ENCODE results near the gene FAP. TPM values are rescaled to one million over a fixed set of nuclear protein-coding genes. Genes with fewer than 3 reads are reported as not detected.

Gene FAP
- total RNA-seq, 4 donors from 2014 or later = 4.6 to 14.0 (median 11.1) TPM

GRCh38 chr2:162244541-162245031 lies 1.3 kb upstream of the FAP start:
- Histone ChIP-seq H3K4me3 (no peak overlapping the region), H3K36me3 (no peaks in the 10 kb centered on the region), H3K4me1 (peaks cover 4 to 37% (median 13%) of the 10 kb centered on the region in 3 donors), H3K27ac (peak overlapping the region; percentile 66 to 75 (median 70)), H3K9me3 (no peaks in the 10 kb centered on the region), H3K27me3 (no peaks in the 10 kb centered on the region)
- ATAC-seq = peak; percentile 88
- 0 to 10% methylated on average over 2 of the region's 2 CpGs for WGBS, 2 donors (ENCODE audit: low coverage in 1 of 2)
- TF ChIP-seq POLR2AphosphoS5 (IDR thresholded peaks at IDR 0.05) (peak; percentile 95), CTCF (IDR thresholded peaks at IDR 0.05) (no peak)

GRCh38 chr2:162243715-162244114 lies 470 bp upstream of the FAP start:
- H3K9me3 ChIP-seq = no peaks in the 10 kb centered on the region
- TF ChIP-seq CTCF (IDR thresholded peaks at IDR 0.05) (no peak), POLR2AphosphoS5 (IDR thresholded peaks at IDR 0.05) (no peak), POLR2A (IDR thresholded peaks at IDR 0.05) (no peak), EP300 (IDR thresholded peaks at IDR 0.05) (no peak)
- peak overlapping the region in 3 of 4 donors; percentile 49 to 71 (median 68) for H3K27ac ChIP-seq
- ATAC-seq = no peak
- H3K4me1 ChIP-seq = peaks cover 4 to 37% (median 13%) of the 10 kb centered on the region in 3 donors
- WGBS, 2 donors (ENCODE audit: low coverage in 1 of 2) = 60 to 70% methylated on average over 1 of the region's 1 CpG
- H3K4me3 ChIP-seq = peak overlapping the region; percentile 26 to 29
- no peaks in the 10 kb centered on the region for H3K27me3 ChIP-seq
- H3K36me3 ChIP-seq = no peaks in the 10 kb centered on the region

GRCh38 chr2:162242586-162243280 lies 512 bp downstream of the FAP start:
- TF ChIP-seq POLR2AphosphoS5 (IDR thresholded peaks at IDR 0.05) (peak; percentile 61), POLR2A (IDR thresholded peaks at IDR 0.05) (no peak)
- H3K4me3 ChIP-seq = peak overlapping the region; percentile 26 to 29
- H3K36me3 ChIP-seq = no peaks in the 10 kb centered on the region
- no peaks in the 10 kb centered on the region for H3K9me3 ChIP-seq
- no peaks in the 10 kb centered on the region for H3K27me3 ChIP-seq
- peak; percentile 40 for ATAC-seq
- H3K27ac ChIP-seq = peak overlapping the region; percentile 49 to 71 (median 65)
- WGBS, 2 donors (ENCODE audit: low coverage in 1 of 2) = 11 to 26% methylated on average over 5 of the region's 5 CpGs
- peaks cover 4 to 37% (median 13%) of the 10 kb centered on the region in 3 donors for H3K4me1 ChIP-seq

- ATAC-seq = no peak
- TF ChIP-seq POLR2A (IDR thresholded peaks at IDR 0.05) = no peak
- TF ChIP-seq EP300 (IDR thresholded peaks at IDR 0.05) = no peak
- TF ChIP-seq CTCF (IDR thresholded peaks at IDR 0.05) = no peak
- TF ChIP-seq POLR2AphosphoS5 (IDR thresholded peaks at IDR 0.05) = no peak
- no peak overlapping the region for H3K27ac ChIP-seq
- H3K9me3 ChIP-seq = no peaks in the 10 kb centered on the region
- peaks cover 4 to 37% (median 13%) of the 10 kb centered on the region in 3 donors for H3K4me1 ChIP-seq
- no peaks in the 10 kb centered on the region for H3K36me3 ChIP-seq
- 79 to 81% methylated on average over 1 of the region's 1 CpG for WGBS, 2 donors (ENCODE audit: low coverage in 1 of 2)
- no peaks in the 10 kb centered on the region for H3K27me3 ChIP-seq
- no peak overlapping the region for H3K4me3 ChIP-seq
These were observed 1.7 kb downstream of the FAP start for GRCh38 chr2:162241571-162241970.

GRCh38 chr2:162234620-162235462 lies 8.4 kb downstream of the FAP start:
- H3K4me1 ChIP-seq = peaks cover 0 to 10% (median 5%) of the 10 kb centered on the region in 3 donors
- TF ChIP-seq EP300 (IDR thresholded peaks at IDR 0.05) (no peak), CTCF (IDR thresholded peaks at IDR 0.05) (no peak), POLR2A (IDR thresholded peaks at IDR 0.05) (no peak), POLR2AphosphoS5 (IDR thresholded peaks at IDR 0.05) (no peak)
- ATAC-seq = no peak
- H3K4me3 ChIP-seq = no peak overlapping the region
- no peak overlapping the region for H3K27ac ChIP-seq
- no peaks in the 10 kb centered on the region for H3K36me3 ChIP-seq
- H3K9me3 ChIP-seq = no peaks in the 10 kb centered on the region
- WGBS, 2 donors (ENCODE audit: low coverage in 1 of 2) = no CpG with 5 or more reads among the region's 38 CpGs
- no peaks in the 10 kb centered on the region for H3K27me3 ChIP-seq

Data from gastroesophageal sphincter (tissue), 4 donors.